ENCODE measurements around the gene TRDMT1. TPM values are rescaled to one million over a fixed set of nuclear protein-coding genes. Genes with fewer than 3 reads are reported as not detected.

Gene TRDMT1
- total RNA-seq, 1 donor from 2014 or later = 35.6 TPM

DNA sequence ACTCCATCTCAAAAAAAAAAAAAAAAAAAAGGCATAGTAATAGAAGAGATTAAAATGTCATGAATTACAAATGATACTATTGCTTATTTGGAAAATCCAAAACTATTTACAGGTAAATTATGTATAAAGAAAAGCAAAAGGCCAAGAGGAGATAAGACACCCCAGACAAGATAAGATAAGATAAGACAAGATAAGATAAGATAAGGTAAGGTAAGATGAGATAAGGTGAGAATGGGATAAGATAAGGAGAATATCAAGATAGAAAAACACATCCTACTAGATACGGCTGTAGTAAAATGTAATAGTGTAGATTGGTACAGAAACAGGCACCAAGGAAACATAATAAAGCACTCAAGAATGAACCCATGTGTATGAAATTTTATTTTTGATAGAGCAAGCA is 47.5 kb upstream of the TRDMT1 start:
- H3K4me3 Mint-ChIP-seq = no peak overlapping the region
- no peak overlapping the region for H3K4me2 ChIP-seq
- no peak for DNase-seq (ENCODE audit: low spot score)
- H3F3A ChIP-seq (ENCODE audit: low read depth) = no peaks in the 10 kb centered on the region
- H3K27ac Mint-ChIP-seq = no peak overlapping the region
- TF ChIP-seq, protein P1, sequence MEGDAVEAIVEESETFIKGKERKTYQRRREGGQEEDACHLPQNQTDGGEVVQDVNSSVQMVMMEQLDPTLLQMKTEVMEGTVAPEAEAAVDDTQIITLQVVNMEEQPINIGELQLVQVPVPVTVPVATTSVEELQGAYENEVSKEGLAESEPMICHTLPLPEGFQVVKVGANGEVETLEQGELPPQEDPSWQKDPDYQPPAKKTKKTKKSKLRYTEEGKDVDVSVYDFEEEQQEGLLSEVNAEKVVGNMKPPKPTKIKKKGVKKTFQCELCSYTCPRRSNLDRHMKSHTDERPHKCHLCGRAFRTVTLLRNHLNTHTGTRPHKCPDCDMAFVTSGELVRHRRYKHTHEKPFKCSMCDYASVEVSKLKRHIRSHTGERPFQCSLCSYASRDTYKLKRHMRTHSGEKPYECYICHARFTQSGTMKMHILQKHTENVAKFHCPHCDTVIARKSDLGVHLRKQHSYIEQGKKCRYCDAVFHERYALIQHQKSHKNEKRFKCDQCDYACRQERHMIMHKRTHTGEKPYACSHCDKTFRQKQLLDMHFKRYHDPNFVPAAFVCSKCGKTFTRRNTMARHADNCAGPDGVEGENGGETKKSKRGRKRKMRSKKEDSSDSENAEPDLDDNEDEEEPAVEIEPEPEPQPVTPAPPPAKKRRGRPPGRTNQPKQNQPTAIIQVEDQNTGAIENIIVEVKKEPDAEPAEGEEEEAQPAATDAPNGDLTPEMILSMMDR (IDR thresholded peaks at IDR 0.05) = no peak
- TF ChIP-seq EZH2 (IDR thresholded peaks at IDR 0.05) (no peak), EZH2phosphoT487 (IDR thresholded peaks at IDR 0.05) (no peak)
- H3K36me3 Mint-ChIP-seq = no peaks in the 10 kb centered on the region
- no peak overlapping the region for H2AFZ ChIP-seq (replicated peaks)
- peaks cover 8% of the 10 kb centered on the region for H3K9me3 ChIP-seq (ENCODE audit: low read depth)
- no peaks in the 10 kb centered on the region for H4K20me1 ChIP-seq (ENCODE audit: low read depth)
- H3K27me3 Mint-ChIP-seq (ENCODE audit: insufficient read depth, low read depth) = peaks cover 8% of the 10 kb centered on the region
- no peak overlapping the region for H3K9ac ChIP-seq
- no peaks in the 10 kb centered on the region for H3K4me1 ChIP-seq
- H3K4me3 ChIP-seq = no peak overlapping the region
- H3K9me3 Mint-ChIP-seq = peaks cover 13% of the 10 kb centered on the region
- no peaks in the 10 kb centered on the region for H3K4me1 Mint-ChIP-seq
- no peak overlapping the region for H3K27ac ChIP-seq
- no peaks in the 10 kb centered on the region for H3K79me2 ChIP-seq (ENCODE audit: low read depth)
- no peaks in the 10 kb centered on the region for H3K36me3 ChIP-seq
- H3K27me3 ChIP-seq = no peaks in the 10 kb centered on the region

DNA sequence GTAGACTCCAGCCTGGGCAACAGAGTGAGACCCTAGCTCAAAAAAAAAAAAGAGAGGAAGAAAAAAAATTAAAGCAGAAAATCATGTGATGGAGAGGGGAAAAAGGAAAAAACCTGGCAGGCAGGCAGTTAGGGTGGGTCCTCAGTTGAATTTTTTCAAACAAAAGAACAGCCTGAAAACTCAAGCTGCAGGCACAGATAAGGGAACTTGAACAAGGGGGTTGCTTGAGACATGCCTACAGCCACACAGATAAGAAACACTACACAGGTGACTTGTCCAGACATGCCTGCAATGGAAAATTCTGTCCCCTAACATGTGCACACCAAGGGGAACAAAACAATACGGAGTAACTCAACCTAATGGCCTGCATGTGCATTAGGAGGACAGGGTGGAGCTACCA is 45.7 kb upstream of the TRDMT1 start:
- no peak overlapping the region for H3K27ac Mint-ChIP-seq
- H4K20me1 ChIP-seq (ENCODE audit: low read depth) = no peaks in the 10 kb centered on the region
- no peak overlapping the region for H3K27ac ChIP-seq
- no peak overlapping the region for H3K4me3 ChIP-seq
- peak overlapping the region; percentile 17 for H2AFZ ChIP-seq (replicated peaks)
- H3K9ac ChIP-seq = no peak overlapping the region
- no peaks in the 10 kb centered on the region for H3K79me2 ChIP-seq (ENCODE audit: low read depth)
- no peak overlapping the region for H3K4me3 Mint-ChIP-seq
- H3K36me3 ChIP-seq = no peaks in the 10 kb centered on the region
- H3K4me1 Mint-ChIP-seq = no peaks in the 10 kb centered on the region
- H3F3A ChIP-seq (ENCODE audit: low read depth) = no peaks in the 10 kb centered on the region
- H3K9me3 ChIP-seq (ENCODE audit: low read depth) = peaks cover 8% of the 10 kb centered on the region
- H3K27me3 Mint-ChIP-seq (ENCODE audit: insufficient read depth, low read depth) = peaks cover 8% of the 10 kb centered on the region
- peaks cover 13% of the 10 kb centered on the region for H3K9me3 Mint-ChIP-seq
- no peak overlapping the region for H3K4me2 ChIP-seq
- TF ChIP-seq, protein P1 (IDR thresholded peaks at IDR 0.05) = no peak
- TF ChIP-seq EZH2 (IDR thresholded peaks at IDR 0.05) (no peak), EZH2phosphoT487 (IDR thresholded peaks at IDR 0.05) (no peak)
- no peaks in the 10 kb centered on the region for H3K4me1 ChIP-seq
- H3K27me3 ChIP-seq = no peaks in the 10 kb centered on the region
- no peaks in the 10 kb centered on the region for H3K36me3 Mint-ChIP-seq
- no peak for DNase-seq (ENCODE audit: low spot score)

DNA sequence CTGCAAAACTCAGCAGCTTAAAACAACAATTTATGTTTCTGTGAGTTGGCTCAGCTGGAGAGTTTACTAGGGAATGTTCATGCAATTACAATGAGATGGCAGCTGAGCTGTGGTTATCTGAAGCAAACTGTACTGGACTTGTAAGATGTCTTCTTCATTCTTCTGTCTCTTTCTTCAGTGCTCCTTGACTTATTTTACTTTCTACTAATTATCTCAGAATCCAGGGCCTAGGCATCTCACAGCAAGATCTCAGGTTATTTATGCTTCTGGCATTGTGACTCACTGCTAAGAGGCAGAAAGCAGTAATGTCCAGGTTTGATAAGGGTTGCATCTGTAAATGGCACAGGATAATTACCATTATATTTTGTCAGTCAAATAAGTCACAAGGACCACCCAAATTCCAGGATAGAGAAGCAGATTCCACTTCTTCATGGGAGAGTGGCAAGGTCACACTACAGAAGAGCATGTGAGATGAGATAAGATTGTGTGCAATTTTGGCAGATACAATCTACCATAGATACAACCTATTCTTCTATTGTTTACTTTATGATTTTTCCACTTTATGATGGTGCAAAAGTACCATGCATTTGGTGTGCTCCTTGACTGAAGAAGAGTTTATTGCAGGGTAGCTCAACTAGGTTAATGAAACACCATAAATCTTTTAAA is 43.4 kb upstream of the TRDMT1 start:
- H3F3A ChIP-seq (ENCODE audit: low read depth) = no peaks in the 10 kb centered on the region
- no peak for DNase-seq (ENCODE audit: low spot score)
- peaks cover 8% of the 10 kb centered on the region for H3K9me3 ChIP-seq (ENCODE audit: low read depth)
- Mint-ChIP-seq H3K9me3 (peaks cover 13% of the 10 kb centered on the region), H3K27ac (no peak overlapping the region), H3K36me3 (no peaks in the 10 kb centered on the region), H3K4me1 (peaks cover 10% of the 10 kb centered on the region), H3K27me3 (ENCODE audit: insufficient read depth, low read depth) (peaks cover 7% of the 10 kb centered on the region), H3K4me3 (no peak overlapping the region)
- H4K20me1 ChIP-seq (ENCODE audit: low read depth) = no peaks in the 10 kb centered on the region
- H3K27me3 ChIP-seq = no peaks in the 10 kb centered on the region
- H3K4me1 ChIP-seq = no peaks in the 10 kb centered on the region
- H3K4me3 ChIP-seq = no peak overlapping the region
- no peak for TF ChIP-seq EZH2 (IDR thresholded peaks at IDR 0.05)
- no peak for TF ChIP-seq EZH2phosphoT487 (IDR thresholded peaks at IDR 0.05)
- TF ChIP-seq, protein P1 (IDR thresholded peaks at IDR 0.05) = no peak
- no peak overlapping the region for H2AFZ ChIP-seq (replicated peaks)
- H3K27ac ChIP-seq = no peak overlapping the region
- no peaks in the 10 kb centered on the region for H3K79me2 ChIP-seq (ENCODE audit: low read depth)
- no peak overlapping the region for H3K4me2 ChIP-seq
- H3K36me3 ChIP-seq = no peaks in the 10 kb centered on the region
- H3K9ac ChIP-seq = no peak overlapping the region

All from neural progenitor cell (in vitro differentiated cells).